ENCODE data around the gene LAMTOR2. TPM values are rescaled to one million over a fixed set of nuclear protein-coding genes. Genes with fewer than 3 reads are reported as not detected.
"Not testable (repeated sequence)": the region's sequence is repeated elsewhere in the genome, so short reads cannot be mapped to it uniquely, and the experiment has no call there.

LAMTOR2 gene
- total and polyA plus RNA-seq, 4 donors, result 71.2 to 143 (median 103) TPM

GRCh38 chr1:156026588-156026987 is 28.0 kb upstream of the LAMTOR2 start:
- Histone ChIP-seq H3K9ac (ENCODE audit: insufficient read depth in 1 of 2, low read length in 2 of 2) (no peak overlapping the region), H3K36me3 (ENCODE audit: control insufficient read depth in 4 of 4, insufficient read depth in 4 of 4, low read length in 4 of 4) (no peaks in the 10 kb centered on the region), H3K27me3 (ENCODE audit: control insufficient read depth in 3 of 3, insufficient read depth in 3 of 3, low read length in 2 of 3) (no peaks in the 10 kb centered on the region), H3K4me1 (ENCODE audit: control insufficient read depth in 5 of 5, insufficient read depth in 5 of 5, low read length in 5 of 5) (peaks cover 0 to 3% (median 0%) of the 10 kb centered on the region in 5 donors), H3K4me3 (no peak overlapping the region), H3K27ac (ENCODE audit: low read depth in 1 of 2, low read length in 1 of 2) (no peak overlapping the region), H3K9me3 (ENCODE audit: control insufficient read depth in 4 of 4, insufficient read depth in 3 of 4, low read length in 3 of 4) (no peaks in the 10 kb centered on the region)
- ATAC-seq (ENCODE audit: insufficient read depth, low FRiP score) (no peak), DNase-seq (no peak)
- TF ChIP-seq CTCF (IDR thresholded peaks at IDR 0.05; ENCODE audit: control extremely low read depth, extremely low read depth), result no peak
- WGBS, 2 donors, result 89% methylated on average over 4 of the region's 4 CpGs

GRCh38 chr1:156033011-156033410 is 21.6 kb upstream of the LAMTOR2 start:
- Histone ChIP-seq H3K9me3 (ENCODE audit: control insufficient read depth in 4 of 4, insufficient read depth in 3 of 4, low read length in 3 of 4) (no peaks in the 10 kb centered on the region), H3K4me3 (no peak overlapping the region), H3K27ac (ENCODE audit: low read depth in 1 of 2, low read length in 1 of 2) (peak overlapping the region in 1 of 2 donors; percentile 66), H3K36me3 (ENCODE audit: control insufficient read depth in 4 of 4, insufficient read depth in 4 of 4, low read length in 4 of 4) (peaks cover 0 to 7% (median 1%) of the 10 kb centered on the region in 4 donors), H3K9ac (ENCODE audit: insufficient read depth in 1 of 2, low read length in 2 of 2) (no peak overlapping the region), H3K4me1 (ENCODE audit: control insufficient read depth in 5 of 5, insufficient read depth in 5 of 5, low read length in 5 of 5) (no peaks in the 10 kb centered on the region), H3K27me3 (ENCODE audit: control insufficient read depth in 3 of 3, insufficient read depth in 3 of 3, low read length in 2 of 3) (no peaks in the 10 kb centered on the region)
- WGBS, 2 donors, result 55 to 63% methylated on average over 6 of the region's 6 CpGs
- ATAC-seq (ENCODE audit: insufficient read depth, low FRiP score) (no peak), DNase-seq (no peak)
- no peak for TF ChIP-seq CTCF (IDR thresholded peaks at IDR 0.05; ENCODE audit: control extremely low read depth, extremely low read depth)

- WGBS, 2 donors, result 89 to 93% methylated on average over 4 of the region's 4 CpGs
These were observed 19.6 kb upstream of the LAMTOR2 start for GRCh38 chr1:156034991-156035390.

GRCh38 chr1:156042828-156043227 is 11.8 kb upstream of the LAMTOR2 start:
- ATAC-seq (ENCODE audit: insufficient read depth, low FRiP score) (no peak), DNase-seq (no peak)
- H3K4me1 ChIP-seq (ENCODE audit: control insufficient read depth in 5 of 5, insufficient read depth in 5 of 5, low read length in 5 of 5), result no peaks in the 10 kb centered on the region
- no peak overlapping the region for H3K27ac ChIP-seq (ENCODE audit: low read depth in 1 of 2, low read length in 1 of 2)
- H3K36me3 ChIP-seq (ENCODE audit: control insufficient read depth in 4 of 4, insufficient read depth in 4 of 4, low read length in 4 of 4), result peaks cover 10 to 22% (median 17%) of the 10 kb centered on the region in 4 donors
- TF ChIP-seq CTCF (IDR thresholded peaks at IDR 0.05; ENCODE audit: control extremely low read depth, extremely low read depth), result no peak
- H3K9me3 ChIP-seq (ENCODE audit: control insufficient read depth in 4 of 4, insufficient read depth in 3 of 4, low read length in 3 of 4), result no peaks in the 10 kb centered on the region
- H3K4me3 ChIP-seq, result no peak overlapping the region
- 88 to 97% methylated on average over 3 of the region's 3 CpGs for WGBS, 2 donors
- no peak overlapping the region for H3K9ac ChIP-seq (ENCODE audit: insufficient read depth in 1 of 2, low read length in 2 of 2)
- no peaks in the 10 kb centered on the region for H3K27me3 ChIP-seq (ENCODE audit: control insufficient read depth in 3 of 3, insufficient read depth in 3 of 3, low read length in 2 of 3)

More at GRCh38 chr1:156034991-156035390, 19.6 kb upstream of the LAMTOR2 start:
- not testable (repeated sequence) for H3K4me3 ChIP-seq; ATAC-seq (ENCODE audit: insufficient read depth, low FRiP score); H3K9ac ChIP-seq (ENCODE audit: insufficient read depth in 1 of 2, low read length in 2 of 2); H3K36me3 ChIP-seq (ENCODE audit: control insufficient read depth in 4 of 4, insufficient read depth in 4 of 4, low read length in 4 of 4); H3K27ac ChIP-seq (ENCODE audit: low read depth in 1 of 2, low read length in 1 of 2); H3K4me1 ChIP-seq (ENCODE audit: control insufficient read depth in 5 of 5, insufficient read depth in 5 of 5, low read length in 5 of 5); DNase-seq; H3K9me3 ChIP-seq (ENCODE audit: control insufficient read depth in 4 of 4, insufficient read depth in 3 of 4, low read length in 3 of 4); H3K27me3 ChIP-seq (ENCODE audit: control insufficient read depth in 3 of 3, insufficient read depth in 3 of 3, low read length in 2 of 3)

Measured in lung (tissue), 12 donors.